ENCODE results near the gene ABCC6.

DNA sequence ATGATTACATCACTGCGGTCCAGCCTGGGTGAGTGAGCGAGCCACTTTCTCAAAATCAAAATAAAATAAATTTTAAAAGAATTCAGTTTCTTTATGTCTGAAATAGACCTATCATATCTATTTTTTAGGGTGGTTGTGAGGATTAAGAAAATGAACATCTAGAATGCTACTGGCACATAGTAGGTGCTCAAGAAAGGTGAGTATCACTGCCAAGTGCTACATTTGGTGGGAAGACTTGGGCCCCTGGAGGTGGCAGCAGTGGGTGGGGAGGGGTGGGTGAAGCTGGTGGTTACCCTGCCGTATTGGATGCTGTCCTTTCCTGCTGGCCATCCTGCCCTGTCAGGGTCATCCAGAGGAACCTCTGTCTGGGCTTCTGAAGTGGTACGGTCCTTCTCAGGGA lies 50.3 kb downstream of the ABCC6 start:
- TF ChIP-seq, protein P1, sequence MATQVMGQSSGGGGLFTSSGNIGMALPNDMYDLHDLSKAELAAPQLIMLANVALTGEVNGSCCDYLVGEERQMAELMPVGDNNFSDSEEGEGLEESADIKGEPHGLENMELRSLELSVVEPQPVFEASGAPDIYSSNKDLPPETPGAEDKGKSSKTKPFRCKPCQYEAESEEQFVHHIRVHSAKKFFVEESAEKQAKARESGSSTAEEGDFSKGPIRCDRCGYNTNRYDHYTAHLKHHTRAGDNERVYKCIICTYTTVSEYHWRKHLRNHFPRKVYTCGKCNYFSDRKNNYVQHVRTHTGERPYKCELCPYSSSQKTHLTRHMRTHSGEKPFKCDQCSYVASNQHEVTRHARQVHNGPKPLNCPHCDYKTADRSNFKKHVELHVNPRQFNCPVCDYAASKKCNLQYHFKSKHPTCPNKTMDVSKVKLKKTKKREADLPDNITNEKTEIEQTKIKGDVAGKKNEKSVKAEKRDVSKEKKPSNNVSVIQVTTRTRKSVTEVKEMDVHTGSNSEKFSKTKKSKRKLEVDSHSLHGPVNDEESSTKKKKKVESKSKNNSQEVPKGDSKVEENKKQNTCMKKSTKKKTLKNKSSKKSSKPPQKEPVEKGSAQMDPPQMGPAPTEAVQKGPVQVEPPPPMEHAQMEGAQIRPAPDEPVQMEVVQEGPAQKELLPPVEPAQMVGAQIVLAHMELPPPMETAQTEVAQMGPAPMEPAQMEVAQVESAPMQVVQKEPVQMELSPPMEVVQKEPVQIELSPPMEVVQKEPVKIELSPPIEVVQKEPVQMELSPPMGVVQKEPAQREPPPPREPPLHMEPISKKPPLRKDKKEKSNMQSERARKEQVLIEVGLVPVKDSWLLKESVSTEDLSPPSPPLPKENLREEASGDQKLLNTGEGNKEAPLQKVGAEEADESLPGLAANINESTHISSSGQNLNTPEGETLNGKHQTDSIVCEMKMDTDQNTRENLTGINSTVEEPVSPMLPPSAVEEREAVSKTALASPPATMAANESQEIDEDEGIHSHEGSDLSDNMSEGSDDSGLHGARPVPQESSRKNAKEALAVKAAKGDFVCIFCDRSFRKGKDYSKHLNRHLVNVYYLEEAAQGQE (IDR thresholded peaks at IDR 0.05; ENCODE audit: insufficient read depth in 1 of 2, low read depth in 2 of 2, low read length in 1 of 2), result no peak
- TF ChIP-seq, protein P2, sequence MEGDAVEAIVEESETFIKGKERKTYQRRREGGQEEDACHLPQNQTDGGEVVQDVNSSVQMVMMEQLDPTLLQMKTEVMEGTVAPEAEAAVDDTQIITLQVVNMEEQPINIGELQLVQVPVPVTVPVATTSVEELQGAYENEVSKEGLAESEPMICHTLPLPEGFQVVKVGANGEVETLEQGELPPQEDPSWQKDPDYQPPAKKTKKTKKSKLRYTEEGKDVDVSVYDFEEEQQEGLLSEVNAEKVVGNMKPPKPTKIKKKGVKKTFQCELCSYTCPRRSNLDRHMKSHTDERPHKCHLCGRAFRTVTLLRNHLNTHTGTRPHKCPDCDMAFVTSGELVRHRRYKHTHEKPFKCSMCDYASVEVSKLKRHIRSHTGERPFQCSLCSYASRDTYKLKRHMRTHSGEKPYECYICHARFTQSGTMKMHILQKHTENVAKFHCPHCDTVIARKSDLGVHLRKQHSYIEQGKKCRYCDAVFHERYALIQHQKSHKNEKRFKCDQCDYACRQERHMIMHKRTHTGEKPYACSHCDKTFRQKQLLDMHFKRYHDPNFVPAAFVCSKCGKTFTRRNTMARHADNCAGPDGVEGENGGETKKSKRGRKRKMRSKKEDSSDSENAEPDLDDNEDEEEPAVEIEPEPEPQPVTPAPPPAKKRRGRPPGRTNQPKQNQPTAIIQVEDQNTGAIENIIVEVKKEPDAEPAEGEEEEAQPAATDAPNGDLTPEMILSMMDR (IDR thresholded peaks at IDR 0.05), result no peak
- TF ChIP-seq SIN3A (IDR thresholded peaks at IDR 0.05; ENCODE audit: borderline replicate concordance, insufficient read depth, low read depth, low read length), result no peak
- no peak for TF ChIP-seq POLR2AphosphoS5 (IDR thresholded peaks at IDR 0.05; ENCODE audit: low read depth, low read length)
- TF ChIP-seq TCF7L2 (IDR thresholded peaks at IDR 0.05; ENCODE audit: low read depth, low read length), result no peak
